ENCODE measurements around the gene ZFY.
"Not testable (repeated sequence)": the region's sequence is repeated elsewhere in the genome, so short reads cannot be mapped to it uniquely, and the experiment has no call there.

Gene ZFY

GRCh38 chrY:2973110-2973751 is 38.0 kb downstream of the ZFY start:
- DNase-seq (ENCODE audit: low read depth in 2 of 2) = no peak

GRCh38 chrY:2979283-2979682 is 44.1 kb downstream of the ZFY start:
- DNase-seq (ENCODE audit: low read depth in 2 of 2) = no peak

GRCh38 chrY:2984491-2984890 is 49.3 kb downstream of the ZFY start:
- no peak for DNase-seq (ENCODE audit: low read depth in 2 of 2)

DNA sequence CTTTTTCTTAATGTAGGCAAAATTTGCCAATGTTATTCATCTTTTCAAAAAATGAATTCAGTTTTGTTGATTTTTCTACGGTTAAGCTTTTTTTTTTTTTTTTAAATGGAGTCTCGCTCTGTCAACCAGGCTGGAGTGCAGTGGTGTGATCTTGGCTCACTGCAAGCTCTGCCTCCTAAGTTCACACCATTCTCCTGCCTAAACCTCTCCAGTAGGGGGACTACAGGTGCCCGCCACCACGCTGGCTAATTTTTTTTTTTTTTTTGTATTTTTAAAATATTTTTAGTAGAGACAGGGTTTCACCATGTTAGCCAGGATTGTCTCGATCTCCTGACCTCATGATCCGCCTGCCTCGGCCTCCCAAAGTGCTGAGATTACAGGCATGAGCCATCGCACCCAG is 52.0 kb downstream of the ZFY start:
- not testable (repeated sequence) for DNase-seq (ENCODE audit: low read depth in 2 of 2)

DNA sequence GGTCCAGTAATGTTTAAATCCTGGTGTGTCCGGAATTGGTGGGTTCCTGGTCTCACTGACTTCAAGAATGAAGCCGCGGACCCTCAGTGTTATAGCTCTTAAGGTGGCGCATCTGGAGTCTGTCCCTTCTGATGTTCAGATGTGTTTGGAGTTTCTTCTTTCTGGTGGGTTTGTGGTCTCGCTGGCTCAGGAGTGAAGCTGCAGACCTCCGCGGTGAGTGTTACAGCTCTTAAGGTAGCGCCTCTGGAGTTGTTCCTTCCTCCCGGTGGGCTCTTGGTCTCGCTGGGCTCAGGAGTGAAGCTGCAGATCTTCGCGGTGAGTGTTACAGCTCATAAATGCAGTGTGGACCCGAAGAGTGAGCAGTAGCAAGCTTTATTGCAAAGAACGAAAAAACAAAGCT is 62.2 kb downstream of the ZFY start:
- DNase-seq (ENCODE audit: low read depth in 2 of 2) = not testable (repeated sequence)

DNA sequence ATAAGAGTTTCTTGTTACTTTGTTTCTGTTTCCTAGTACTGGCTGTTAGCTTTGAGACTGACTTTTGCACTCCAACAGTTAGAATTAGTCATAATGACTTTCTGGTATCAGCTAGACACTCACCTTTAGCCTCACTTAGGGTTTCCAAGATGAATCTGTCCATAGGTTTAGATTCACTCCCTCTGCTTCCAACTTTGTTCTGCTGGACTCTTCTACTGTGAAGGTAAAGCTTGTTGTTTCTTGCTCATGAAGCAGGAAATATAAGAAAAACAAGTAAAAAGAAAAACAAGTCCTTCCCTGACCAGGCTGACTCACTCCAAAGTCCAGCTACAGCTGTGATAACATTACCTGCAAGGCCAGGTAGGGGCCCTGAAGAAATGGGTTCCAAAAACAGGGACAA is 67.0 kb downstream of the ZFY start:
- no peak for DNase-seq (ENCODE audit: low read depth in 2 of 2)

- DNase-seq (ENCODE audit: low read depth in 2 of 2) = no peak
Observed at GRCh38 chrY:3002680-3003515, 67.7 kb downstream of the ZFY start.

GRCh38 chrY:3003516-3003830 is 68.3 kb downstream of the ZFY start:
- DNase-seq (ENCODE audit: low read depth in 2 of 2) = no peak

GRCh38 chrY:3003846-3004245 is 68.7 kb downstream of the ZFY start:
- DNase-seq (ENCODE audit: low read depth in 2 of 2) = no peak

DNA sequence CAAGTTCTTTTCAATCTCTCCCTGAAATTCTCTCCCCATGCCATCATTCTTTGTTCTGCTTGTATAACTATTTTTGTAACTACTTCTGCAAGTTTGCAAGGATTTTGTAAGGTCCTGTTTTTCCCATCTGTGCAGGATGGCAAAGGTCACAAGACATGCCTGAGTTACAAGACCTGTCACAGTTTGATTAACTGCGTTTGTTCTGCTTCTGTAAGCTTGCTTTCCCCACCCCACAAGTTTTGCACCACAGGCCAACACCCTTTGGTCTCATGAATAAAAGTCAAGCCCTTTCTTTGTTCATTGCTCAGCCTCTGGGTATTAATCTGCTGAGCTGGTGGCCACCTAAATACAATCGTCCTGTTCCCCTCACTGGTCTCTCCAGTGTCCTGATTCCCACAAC is 70.8 kb downstream of the ZFY start:
- DNase-seq (ENCODE audit: low read depth in 2 of 2) = not testable (repeated sequence)

DNA sequence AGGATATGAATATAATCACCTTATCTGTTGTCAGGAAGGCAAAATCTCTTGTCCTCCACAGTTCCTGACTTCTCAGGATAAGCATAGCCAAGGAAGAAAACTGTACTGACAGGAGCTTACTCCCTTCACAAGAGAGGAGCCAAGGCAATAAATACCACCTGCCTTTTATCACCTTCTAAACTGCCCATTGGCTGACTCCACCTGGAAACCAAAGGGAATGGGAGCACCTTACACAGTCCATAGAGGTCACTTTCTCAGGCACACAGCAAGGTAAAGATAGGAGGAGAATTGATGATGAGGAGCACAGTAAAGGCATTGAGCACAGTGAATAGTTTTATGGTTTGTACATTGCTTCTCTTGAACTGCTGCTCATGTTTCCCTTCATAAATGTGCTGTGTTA is 72.8 kb downstream of the ZFY start:
- no peak for DNase-seq (ENCODE audit: low read depth in 2 of 2)

- no peak for DNase-seq (ENCODE audit: low read depth in 2 of 2)
Observed at GRCh38 chrY:3012226-3012625, 77.0 kb downstream of the ZFY start.

DNA sequence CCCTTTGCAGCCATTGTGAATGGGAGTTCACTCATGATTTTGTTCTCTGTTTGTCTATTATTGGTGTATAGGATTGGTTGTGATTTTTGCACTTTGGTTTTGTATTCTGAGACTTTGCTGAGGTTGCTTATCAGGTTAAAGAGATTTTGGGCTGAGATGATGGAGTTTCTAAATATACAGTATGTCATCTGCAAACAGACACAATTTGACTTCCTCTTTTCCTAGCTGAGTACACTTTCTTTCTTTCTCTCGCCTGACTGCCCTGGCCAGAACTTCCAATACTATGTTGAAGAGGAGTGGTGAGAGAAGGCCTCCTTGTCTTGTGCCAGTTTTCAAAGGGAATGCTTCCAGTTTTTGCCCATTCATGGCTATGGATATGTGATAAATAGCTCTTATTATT is 81.4 kb downstream of the ZFY start:
- no peak for DNase-seq (ENCODE audit: low read depth in 2 of 2)

GRCh38 chrY:3018546-3018945 is 83.4 kb downstream of the ZFY start:
- DNase-seq (ENCODE audit: low read depth in 2 of 2) = no peak

GRCh38 chrY:3019584-3019983 is 84.4 kb downstream of the ZFY start:
- no peak for DNase-seq (ENCODE audit: low read depth in 2 of 2)

GRCh38 chrY:3021176-3021575 is 86.0 kb downstream of the ZFY start:
- DNase-seq (ENCODE audit: low read depth in 2 of 2) = no peak

DNA sequence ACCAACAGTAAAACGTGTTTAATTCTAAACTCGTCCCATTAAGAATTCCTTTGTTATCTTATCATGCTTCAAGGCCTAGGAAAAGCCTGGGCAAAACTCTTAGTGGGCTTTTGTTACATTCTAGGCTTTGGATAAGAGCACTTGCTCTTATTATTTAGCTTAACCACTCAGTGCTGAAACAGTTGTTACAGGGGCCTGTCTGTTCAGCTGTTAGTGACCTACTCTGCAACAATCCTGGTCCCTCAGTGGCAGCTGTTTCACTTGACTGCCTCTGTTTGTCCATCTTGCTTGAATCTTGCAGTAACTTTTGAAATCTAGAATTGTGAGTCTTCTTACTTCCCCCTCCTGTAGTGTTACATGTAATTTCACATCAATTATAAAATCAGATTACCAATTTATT is 88.4 kb downstream of the ZFY start:
- DNase-seq (ENCODE audit: low read depth in 2 of 2) = no peak

GRCh38 chrY:3025357-3025756 is 90.2 kb downstream of the ZFY start:
- DNase-seq (ENCODE audit: low read depth in 2 of 2) = no peak
